ENCODE measurements around the gene KRTAP29-1.
A peak's percentile ranks its signal among the peaks of the same experiment; 100 is the strongest.
"Not testable (repeated sequence)": the region's sequence is repeated elsewhere in the genome, so short reads cannot be mapped to it uniquely, and the experiment has no call there.

The KRTAP29-1 gene

GRCh38 chr17:41296846-41297245, 5.8 kb downstream of the KRTAP29-1 start:
- no peak for DNase-seq

GRCh38 chr17:41294016-41294415, 8.6 kb downstream of the KRTAP29-1 start:
- no peak for DNase-seq

GRCh38 chr17:41287050-41287449, 15.6 kb downstream of the KRTAP29-1 start:
- DNase-seq: no peak

GRCh38 chr17:41284546-41284945, 18.1 kb downstream of the KRTAP29-1 start:
- peak; percentile 2 for DNase-seq

- DNase-seq: no peak
Observed at GRCh38 chr17:41284043-41284442, 18.6 kb downstream of the KRTAP29-1 start.

GRCh38 chr17:41278176-41278955, 24.3 kb downstream of the KRTAP29-1 start:
- no peak for DNase-seq

GRCh38 chr17:41275648-41276190, 26.9 kb downstream of the KRTAP29-1 start, which contains the start of gene KRTAP9-7:
Gene KRTAP9-7 (plus strand): TSS chr17:41275698. CDS start chr17:41275698, 0 bp downstream.
- not testable (repeated sequence) for DNase-seq

- no peak for DNase-seq
Observed at GRCh38 chr17:41271858-41272257, 30.8 kb downstream of the KRTAP29-1 start.

GRCh38 chr17:41271323-41271722, 31.3 kb downstream of the KRTAP29-1 start:
- DNase-seq: not testable (repeated sequence)

GRCh38 chr17:41267711-41268110, 34.9 kb downstream of the KRTAP29-1 start:
- DNase-seq: peak; percentile 52

- DNase-seq: no peak
Observed at GRCh38 chr17:41265078-41265477, 37.6 kb downstream of the KRTAP29-1 start, which contains the start of gene KRTAP9-6. Gene KRTAP9-6 (plus strand): TSS chr17:41265378. CDS start chr17:41265378, 0 bp downstream.

- DNase-seq: no peak
Observed at GRCh38 chr17:41264599-41264998, 38.1 kb downstream of the KRTAP29-1 start.

- no peak for DNase-seq
Observed at GRCh38 chr17:41263212-41263611, 39.4 kb downstream of the KRTAP29-1 start.

- no peak for DNase-seq
Observed at GRCh38 chr17:41258406-41258805, 44.2 kb downstream of the KRTAP29-1 start.

GRCh38 chr17:41256291-41256685, 46.4 kb downstream of the KRTAP29-1 start:
- DNase-seq: no peak

GRCh38 chr17:41255381-41256290, 47.0 kb downstream of the KRTAP29-1 start, which contains the start of gene KRTAP9-9:
Gene KRTAP9-9 (plus strand): TSS chr17:41255384.
- DNase-seq: not testable (repeated sequence)

GRCh38 chr17:41254861-41255260, 47.8 kb downstream of the KRTAP29-1 start:
- no peak for DNase-seq

Measured in MV-4-11 (cell line).